HG02943 (cell line): ENCODE measurements around the gene EPHB3.
"Not testable (repeated sequence)": the region's sequence is repeated elsewhere in the genome, so short reads cannot be mapped to it uniquely, and the experiment has no call there.

ENCODE experiments used
- ATAC-seq: cut with Tn5 transposase; IDR thresholded peaks from one replicate; pipeline ENCODE4 v1.9.1; 2021; ENCODE audit warnings: mild to moderate bottlenecking, low read depth, moderate library complexity; ENCODE audit not compliant: unreplicated experiment

EPHB3 gene

DNA sequence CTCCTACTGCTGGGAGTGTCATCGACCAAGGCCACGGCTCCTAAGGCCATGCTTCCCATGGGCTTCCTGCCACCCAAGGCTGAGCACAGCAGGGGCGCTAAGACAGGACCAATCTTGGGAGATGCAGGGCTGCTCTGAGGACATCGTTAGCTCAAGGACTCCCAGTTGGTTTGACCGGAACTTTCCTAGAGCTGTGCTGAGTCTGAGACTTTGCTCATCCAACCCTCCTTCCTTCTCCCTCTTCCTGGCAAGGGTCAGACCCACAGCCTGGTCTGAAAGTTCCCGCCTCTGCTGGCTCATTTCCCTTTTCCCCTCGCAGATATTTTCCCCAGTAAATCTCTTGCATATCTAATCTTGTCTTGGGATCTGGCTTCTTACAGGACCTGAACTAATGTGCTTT lies 57.2 kb downstream of the EPHB3 start:
- ATAC-seq, result no peak

DNA sequence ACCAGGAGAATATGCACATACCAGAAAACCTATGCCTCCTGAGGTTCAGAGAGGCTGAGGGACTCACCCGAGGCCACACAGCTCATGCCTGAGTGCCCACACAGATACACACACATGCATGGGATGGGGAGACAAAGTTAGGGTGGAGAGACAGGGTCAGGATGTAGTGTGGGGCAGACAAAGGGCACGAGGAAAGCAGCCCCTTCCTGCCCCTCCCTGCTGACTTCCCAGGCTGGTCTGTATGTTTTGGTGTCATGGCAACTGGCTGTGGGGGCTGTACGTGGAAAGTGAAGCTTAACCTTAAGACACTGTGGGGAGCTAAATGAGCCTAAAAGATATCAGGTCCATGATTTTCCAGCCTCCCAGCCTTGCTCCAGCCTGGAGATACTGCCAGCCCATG lies 57.8 kb downstream of the EPHB3 start:
- ATAC-seq, result no peak

DNA sequence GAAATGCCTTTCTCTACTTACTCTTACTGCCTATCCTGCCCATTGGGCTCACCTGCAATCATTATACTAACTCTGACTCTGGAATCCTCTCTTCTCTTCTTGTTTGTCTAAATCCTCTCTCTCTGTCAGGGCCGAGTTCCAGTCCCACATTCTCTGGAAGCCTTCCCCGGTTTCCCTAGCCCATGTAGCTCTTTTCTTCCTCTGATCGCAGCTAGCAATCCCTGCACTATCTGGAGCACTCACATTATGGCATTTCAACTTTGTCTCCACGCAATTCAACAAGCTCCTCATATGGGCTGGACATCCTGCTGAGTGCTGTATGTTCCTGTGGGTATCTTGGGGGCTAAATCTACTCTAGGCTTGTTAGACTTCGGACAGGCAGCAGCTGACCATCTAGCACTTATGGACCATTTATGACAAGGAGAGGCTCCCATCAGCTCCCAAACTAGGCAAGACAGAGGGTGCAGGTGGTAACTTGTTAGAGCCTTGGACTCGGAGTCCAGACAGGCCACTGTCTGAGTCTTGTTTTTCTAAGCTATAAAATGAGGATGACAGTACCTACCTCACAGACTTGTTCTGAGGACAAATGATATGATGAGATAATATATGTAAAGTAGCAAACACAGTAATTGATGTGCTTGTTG lies 58.3 kb downstream of the EPHB3 start:
- no peak for ATAC-seq

DNA sequence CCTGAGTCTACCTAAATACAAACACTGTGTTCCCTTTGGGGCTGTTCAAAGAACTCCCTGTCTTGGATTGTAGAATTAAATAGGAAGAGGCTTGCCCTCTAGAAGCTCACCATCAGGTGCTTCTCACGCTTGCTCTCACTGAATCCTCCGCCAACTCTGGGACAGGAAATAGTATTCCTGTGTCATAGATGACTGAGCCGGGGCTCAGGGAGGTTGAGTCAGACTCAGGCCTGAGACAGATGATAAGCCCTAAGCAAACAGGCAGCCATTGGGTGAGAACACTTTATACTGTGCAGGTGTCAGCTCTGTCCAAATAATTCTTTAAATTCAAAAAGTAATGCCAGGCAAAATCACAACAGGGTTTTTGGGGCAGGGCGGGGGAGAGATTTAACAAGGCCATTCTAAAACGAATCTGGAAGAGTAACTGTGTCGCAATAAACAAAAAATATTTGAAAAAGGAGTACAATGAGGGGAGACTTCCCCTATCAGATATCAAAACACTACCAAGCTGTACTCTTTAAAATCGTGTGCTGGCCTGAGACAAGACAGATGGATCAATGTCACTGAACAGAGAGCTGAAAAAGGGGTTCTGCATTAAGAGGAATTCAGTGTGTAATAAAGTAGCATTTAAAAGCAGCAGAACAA lies 59.0 kb downstream of the EPHB3 start:
- ATAC-seq, result no peak

DNA sequence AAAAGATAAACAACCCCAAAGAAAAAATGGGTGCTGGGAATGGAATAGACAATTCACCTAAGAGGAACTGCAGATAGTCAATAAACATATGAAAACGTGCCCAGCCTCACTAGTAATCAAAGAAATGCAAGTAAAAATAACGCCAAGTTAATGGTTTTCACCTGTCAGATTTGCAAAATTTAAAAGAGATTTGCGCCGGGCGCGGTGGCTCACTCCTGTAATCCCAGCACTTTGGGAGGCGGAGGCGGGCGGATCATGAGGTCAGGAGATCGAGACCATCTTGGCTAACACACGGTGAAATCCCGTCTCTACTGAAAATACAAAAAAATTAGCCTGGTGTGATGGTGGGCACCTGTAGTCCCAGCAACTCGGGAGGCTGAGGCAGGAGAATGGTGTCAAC lies 60.6 kb downstream of the EPHB3 start:
- not testable (repeated sequence) for ATAC-seq

GRCh38 chr3:184626923-184627322 lies 65.3 kb downstream of the EPHB3 start:
- no peak for ATAC-seq

GRCh38 chr3:184629555-184630160 lies 68.1 kb downstream of the EPHB3 start:
- no peak for ATAC-seq

DNA sequence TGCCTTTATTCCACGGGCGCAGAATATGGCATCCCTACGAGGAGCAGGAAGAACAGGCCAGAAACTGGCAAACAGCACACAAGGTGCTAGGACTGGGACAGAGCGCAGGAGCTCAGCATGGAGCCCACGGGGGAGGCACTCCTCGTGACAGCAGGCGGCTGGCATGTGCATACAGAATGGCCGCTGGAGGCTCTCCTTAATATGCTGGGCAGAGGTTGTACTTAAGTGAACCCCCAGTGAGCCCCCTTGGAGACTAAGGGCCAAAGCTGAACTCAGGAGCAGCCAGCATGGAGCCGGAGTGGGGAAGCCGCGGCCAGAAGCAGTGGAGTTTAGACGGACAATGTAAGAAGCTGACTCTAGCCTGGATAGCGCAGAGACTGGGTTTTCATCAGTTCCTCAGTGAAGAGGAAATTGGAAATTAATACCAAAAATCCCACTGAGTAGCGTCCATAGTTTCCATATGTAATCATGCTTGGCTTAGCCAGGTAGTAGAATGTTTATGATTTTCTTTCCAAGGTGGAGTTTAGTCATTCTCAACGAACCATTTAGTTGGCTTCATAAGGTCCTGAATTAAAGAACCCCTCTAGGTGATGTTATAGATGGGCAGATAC lies 69.4 kb downstream of the EPHB3 start:
- no peak for ATAC-seq

GRCh38 chr3:184631472-184631861 lies 69.9 kb downstream of the EPHB3 start:
- no peak for ATAC-seq
